ENCODE results near the gene BCL2L15.
"Not testable (repeated sequence)": the region's sequence is repeated elsewhere in the genome, so short reads cannot be mapped to it uniquely, and the experiment has no call there.

BCL2L15 gene

GRCh38 chr1:113870778-113871177 is 16.6 kb downstream of the BCL2L15 start:
- DNase-seq (ENCODE audit: low read depth): no peak

- peak; percentile 64 for DNase-seq (ENCODE audit: low read depth)
These were observed 18.8 kb downstream of the BCL2L15 start for GRCh38 chr1:113868387-113869083.

GRCh38 chr1:113861641-113862040 is 25.7 kb downstream of the BCL2L15 start:
- DNase-seq (ENCODE audit: low read depth): no peak

GRCh38 chr1:113860891-113861290 is 26.5 kb downstream of the BCL2L15 start:
- DNase-seq (ENCODE audit: low read depth): peak; percentile 83

- no peak for DNase-seq (ENCODE audit: low read depth)
These were observed 27.8 kb downstream of the BCL2L15 start for GRCh38 chr1:113859478-113860175.

GRCh38 chr1:113858982-113859381 is 28.4 kb downstream of the BCL2L15 start:
- no peak for DNase-seq (ENCODE audit: low read depth)

GRCh38 chr1:113858418-113858817 is 29.0 kb downstream of the BCL2L15 start:
- DNase-seq (ENCODE audit: low read depth): no peak

- DNase-seq (ENCODE audit: low read depth): no peak
These were observed 29.6 kb downstream of the BCL2L15 start for GRCh38 chr1:113857776-113858175.

GRCh38 chr1:113856401-113856790 is 31.0 kb downstream of the BCL2L15 start:
- DNase-seq (ENCODE audit: low read depth): no peak

- DNase-seq (ENCODE audit: low read depth): no peak
These were observed 31.6 kb downstream of the BCL2L15 start for GRCh38 chr1:113855630-113856400.

- no peak for DNase-seq (ENCODE audit: low read depth)
These were observed 33.1 kb downstream of the BCL2L15 start for GRCh38 chr1:113854234-113854633.

GRCh38 chr1:113852694-113853093 is 34.7 kb downstream of the BCL2L15 start:
- not testable (repeated sequence) for DNase-seq (ENCODE audit: low read depth)

- no peak for DNase-seq (ENCODE audit: low read depth)
These were observed 37.1 kb downstream of the BCL2L15 start for GRCh38 chr1:113850127-113850796.

- DNase-seq (ENCODE audit: low read depth): no peak
These were observed 38.3 kb downstream of the BCL2L15 start for GRCh38 chr1:113849072-113849471.

- no peak for DNase-seq (ENCODE audit: low read depth)
These were observed 40.9 kb downstream of the BCL2L15 start for GRCh38 chr1:113846391-113847035.

- no peak for DNase-seq (ENCODE audit: low read depth)
These were observed 50.8 kb downstream of the BCL2L15 start for GRCh38 chr1:113836534-113836933.

- peak; percentile 63 for DNase-seq (ENCODE audit: low read depth)
These were observed 51.6 kb downstream of the BCL2L15 start for GRCh38 chr1:113835686-113836290.

- no peak for DNase-seq (ENCODE audit: low read depth)
These were observed 52.7 kb downstream of the BCL2L15 start for GRCh38 chr1:113834716-113835115.
